A549 (cell line): ENCODE results near the gene SEPTIN11. TPM values are rescaled to one million over a fixed set of nuclear protein-coding genes. Genes with fewer than 3 reads are reported as not detected.

Experiments used
- ATAC-seq, 2 experiments: fragments of 200-7000 bp in 1 of 2; fragments of >200 bp in 1 of 2; cut with Nextera tagmentation in 1 of 2; cut with Tn5 transposase in 1 of 2; 3 replicates each; pipeline versions ENCODE4 v1.8.0 to v1.9.1; 2018 to 2020; ENCODE audit warnings: mild to moderate bottlenecking in 1 of 2, moderate library complexity in 1 of 2
- CTCF ChIA-PET: fragments of 300-600 bp; sonication (Branson Sonifier 250); formaldehyde crosslinking; extraction: SDS; loops from one replicate; lab custom pipeline; 2021; ENCODE audit warnings: antibody characterized with exemption, inconsistent platforms; lab: Yijun Ruan, JAX
- POLR2A ChIA-PET: fragments of 350-600 bp; formaldehyde crosslinking; extraction: SDS; loops from one replicate; lab custom pipeline; 2021; ENCODE audit warnings: antibody characterized with exemption, inconsistent platforms; lab: Yijun Ruan, JAX
- DNase-seq, 2 experiments: peaks; one replicate each; pipeline versions ENCODE4 v3.0.0 to v3.0.0-alpha.2; 2011 to 2016; ENCODE audit warnings: low read depth in 1 of 2, low spot score in 1 of 2
- FAIRE-seq: peaks from 2 replicates; lab custom pipeline; 2011; peaks lifted over from hg19 to GRCh38; lab: Jason Lieb, UNC
- H3K27ac ChIP-seq, 2 experiments: fragments of >200 bp; sonication (Bioruptor Twin); formaldehyde crosslinking; 3 replicates each; pipeline ENCODE4 v1.5.1; 2016 to 2017
- H3K4me1 ChIP-seq: fragments of >200 bp; sonication (Bioruptor Twin); formaldehyde crosslinking; 3 replicates; pipeline ENCODE4 v1.6.1; 2016
- H3K4me2 ChIP-seq: fragments of >200 bp; sonication (Bioruptor Twin); formaldehyde crosslinking; 3 replicates; pipeline ENCODE4 v1.6.1; 2016
- H3K4me3 ChIP-seq: fragments of >200 bp; sonication (Bioruptor Twin); formaldehyde crosslinking; 3 replicates; pipeline ENCODE4 v1.5.1; 2016
- H3K9me3 ChIP-seq: fragments of >200 bp; sonication (Bioruptor Twin); formaldehyde crosslinking; 3 replicates; pipeline ENCODE4 v1.6.1; 2016
- ATOH8 ChIP-seq: fragments of 250-450 bp; sonication (Bioruptor Pico); IDR thresholded peaks from 2 replicates; pipeline ENCODE4 v1.5.0; 2020; ENCODE audit warnings: low read depth, mild to moderate bottlenecking, moderate library complexity
- CBX8 ChIP-seq: fragments of 200-600 bp; sonication (generic); IDR thresholded peaks from 2 replicates; pipeline ENCODE4 v1.6.1; 2016
- CEBPB ChIP-seq, 2 experiments: fragments of >200 bp in 1 of 2; sonication (Bioruptor Twin) in 1 of 2; formaldehyde crosslinking in 1 of 2; IDR thresholded peaks; 2 replicates each; pipeline ENCODE4 v1.6.1; 2012 to 2016
- CHD4 ChIP-seq: fragments of 200-600 bp; sonication (generic); IDR thresholded peaks from 2 replicates; pipeline ENCODE4 v1.6.1; 2016; ENCODE audit warnings: antibody characterized with exemption, mild to moderate bottlenecking, borderline replicate concordance
- EHMT2 ChIP-seq: fragments of 200-600 bp; sonication (generic); IDR thresholded peaks from 2 replicates; pipeline ENCODE4 v1.6.1; 2016; ENCODE audit warnings: antibody characterized with exemption, low read depth, mild to moderate bottlenecking, moderate library complexity
- ESRRA ChIP-seq: fragments of 150-350 bp; IDR thresholded peaks from 2 replicates; pipeline ENCODE4 v1.6.1; 2014; ENCODE audit warnings: mild to moderate bottlenecking, low read length, borderline replicate concordance
- FOSL2 ChIP-seq, 2 experiments: fragments of 450-650 bp in 1 of 2; fragments of >200 bp in 1 of 2; sonication (Bioruptor Twin) in 1 of 2; formaldehyde crosslinking; IDR thresholded peaks; 2 replicates each; pipeline versions ENCODE4 v1.5.0 to v1.6.1; 2016 to 2020; ENCODE audit warnings: mild to moderate bottlenecking in 1 of 2, moderate library complexity in 1 of 2
- GATA3 ChIP-seq: IDR thresholded peaks from 2 replicates; pipeline ENCODE4 v1.6.1; 2012; ENCODE audit warnings: borderline replicate concordance
- HOXA7 ChIP-seq: fragments of 250-450 bp; sonication (Bioruptor Pico); IDR thresholded peaks from 2 replicates; pipeline ENCODE4 v1.5.0; 2020; ENCODE audit warnings: mild to moderate bottlenecking, moderate library complexity
- JUNB ChIP-seq: fragments of >200 bp; sonication (Bioruptor Twin); formaldehyde crosslinking; IDR thresholded peaks from 2 replicates; pipeline ENCODE4 v1.6.1; 2016
- MAX ChIP-seq: IDR thresholded peaks from 2 replicates; pipeline ENCODE4 v1.6.1; 2012
- NR3C1 ChIP-seq: fragments of >200 bp; sonication (Bioruptor Twin); formaldehyde crosslinking; IDR thresholded peaks from 3 replicates; pipeline ENCODE4 v1.6.1; 2017
- PHF8 ChIP-seq: fragments of 200-600 bp; sonication (generic); IDR thresholded peaks from 2 replicates; pipeline ENCODE4 v1.6.1; 2016; ENCODE audit warnings: low read depth, mild to moderate bottlenecking, antibody characterized with exemption, moderate library complexity, borderline replicate concordance
- RAD21 ChIP-seq, 2 experiments: fragments of >200 bp in 1 of 2; sonication (Bioruptor Twin) in 1 of 2; formaldehyde crosslinking in 1 of 2; IDR thresholded peaks in 1 of 2; conservative IDR thresholded peaks in 1 of 2; 2 replicates in 1 of 2; 3 replicates in 1 of 2; pipeline ENCODE4 v1.6.1; 2012 to 2018; ENCODE audit warnings: inconsistent platforms in 1 of 2
- RCOR1 ChIP-seq: fragments of 150-350 bp; IDR thresholded peaks from 2 replicates; pipeline ENCODE4 v1.6.1; 2014; ENCODE audit warnings: antibody characterized with exemption, low read length, low read depth
- SMC3 ChIP-seq: fragments of >200 bp; sonication (Bioruptor Twin); formaldehyde crosslinking; IDR thresholded peaks from 3 replicates; pipeline ENCODE4 v1.6.1; 2018; ENCODE audit warnings: inconsistent platforms
- SREBF2 ChIP-seq: fragments of 450-650 bp; IDR thresholded peaks from 2 replicates; pipeline ENCODE4 v1.6.1; 2014; ENCODE audit warnings: mild to moderate bottlenecking, moderate library complexity
- ZNF302 ChIP-seq: fragments of 250-450 bp; sonication (Bioruptor Pico); IDR thresholded peaks from 2 replicates; pipeline ENCODE4 v1.9.0; 2021; ENCODE audit warnings: inconsistent platforms, mild to moderate bottlenecking, moderate library complexity
- ZSCAN20 ChIP-seq: fragments of 250-450 bp; sonication (Bioruptor Pico); IDR thresholded peaks from 2 replicates; pipeline ENCODE4 v1.8.0; 2022; ENCODE audit warnings: mild to moderate bottlenecking, moderate library complexity
- WGBS: methylation state at CpG from one replicate; pipeline ENCODE4 v1.1.6; 2017; ENCODE audit errors: missing lambda C conversion rate; 5-methylcytosine and 5-hydroxymethylcytosine counted together
- polyA plus RNA-seq, 4 experiments: library from polyadenylated mRNA; depleted of rRNA in 3 of 4; stranded (reverse); fragments of >200 nt; fragmentation: RNase III in 1 of 4; extraction: RNeasy Plus Mini Kit Qiagen cat#74134 plus additional on column Dnase treatment in 1 of 4; gene quantifications; 2 replicates in 3 of 4; 3 replicates in 1 of 4; pipeline ENCODE4 v1.2.3, GENCODE V29; 2011 to 2017
- TF ChIP-seq, protein P1 (sequence below): fragments of 150-350 bp; IDR thresholded peaks from 2 replicates; pipeline ENCODE4 v1.6.1; 2014; ENCODE audit warnings: low read depth, mild to moderate bottlenecking, low read length
- TF ChIP-seq, protein P2 (sequence below): fragments of 450-650 bp; IDR thresholded peaks from 2 replicates; pipeline ENCODE4 v1.6.1; 2014; ENCODE audit warnings: antibody characterized with exemption
- TF ChIP-seq, protein P3 (sequence below): IDR thresholded peaks from 2 replicates; pipeline ENCODE4 v1.6.1; 2012; ENCODE audit warnings: low read depth, borderline replicate concordance

SEPTIN11 gene
- polyA plus RNA-seq, 2 of the 4 experiments (the other 2 are of a cell fraction) = 40.2 to 69.5 TPM

DNA sequence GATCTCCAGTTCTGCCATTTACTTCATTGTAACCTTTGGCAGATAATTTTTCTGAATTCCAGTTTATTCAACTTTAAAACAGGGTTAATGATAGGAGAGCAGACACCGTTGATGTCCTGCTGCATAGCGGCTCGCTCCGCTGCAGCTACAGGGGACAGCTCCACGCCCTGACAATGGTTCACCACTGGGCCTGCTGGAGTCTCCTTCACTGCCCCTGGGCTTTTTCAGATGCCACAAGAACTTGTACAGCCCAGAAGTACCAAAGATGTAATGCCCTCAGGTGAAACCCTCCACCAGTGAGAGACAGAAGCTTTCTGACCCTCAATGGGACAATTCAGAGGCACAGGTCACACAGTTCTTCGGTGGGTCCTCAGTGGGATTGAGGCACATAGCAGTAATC is 22.7 kb upstream of the SEPTIN11 start:
- H3K4me2 ChIP-seq = no peak overlapping the region
- H3K9me3 ChIP-seq = no peaks in the 10 kb centered on the region
- POLR2A ChIA-PET = no interaction called here
- no peak for DNase-seq
- ATAC-seq = no peak
- H3K27ac ChIP-seq = no peak overlapping the region
- CTCF ChIA-PET = interaction anchor here (0.9 kb wide), 1 partner anchor 14 kb away, joined by 3 read pairs; no protein-coding TSS in a partner anchor
- H3K4me1 ChIP-seq = peaks cover 10% of the 10 kb centered on the region; the same call in 2 of the 3 replicates
- FAIRE-seq = no peak
- 79% methylated on average over 6 of the region's 6 CpGs for WGBS
- H3K4me3 ChIP-seq = no peak overlapping the region
- no peak for TF ChIP-seq ESRRA
- no peak for TF ChIP-seq HOXA7 (CRISPR knock-in tag)
- no peak for TF ChIP-seq EHMT2
- no peak for TF ChIP-seq RCOR1
- TF ChIP-seq SREBF2 = no peak
- no peak for TF ChIP-seq FOSL2 (IDR thresholded peaks at IDR 0.05)
- no peak for TF ChIP-seq FOSL2 (CRISPR knock-in tag; IDR thresholded peaks at IDR 0.05)
- no peak for TF ChIP-seq NR3C1
- TF ChIP-seq, protein P1, sequence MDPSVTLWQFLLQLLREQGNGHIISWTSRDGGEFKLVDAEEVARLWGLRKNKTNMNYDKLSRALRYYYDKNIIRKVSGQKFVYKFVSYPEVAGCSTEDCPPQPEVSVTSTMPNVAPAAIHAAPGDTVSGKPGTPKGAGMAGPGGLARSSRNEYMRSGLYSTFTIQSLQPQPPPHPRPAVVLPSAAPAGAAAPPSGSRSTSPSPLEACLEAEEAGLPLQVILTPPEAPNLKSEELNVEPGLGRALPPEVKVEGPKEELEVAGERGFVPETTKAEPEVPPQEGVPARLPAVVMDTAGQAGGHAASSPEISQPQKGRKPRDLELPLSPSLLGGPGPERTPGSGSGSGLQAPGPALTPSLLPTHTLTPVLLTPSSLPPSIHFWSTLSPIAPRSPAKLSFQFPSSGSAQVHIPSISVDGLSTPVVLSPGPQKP = no peak
- TF ChIP-seq MAX = no peak

GRCh38 chr4:76930685-76931084 is 18.9 kb upstream of the SEPTIN11 start:
- no peak for ATAC-seq
- TF ChIP-seq CEBPB (IDR thresholded peaks at IDR 0.05) (no peak), FOSL2 (IDR thresholded peaks at IDR 0.05) (no peak), FOSL2 (CRISPR knock-in tag; IDR thresholded peaks at IDR 0.05) (no peak), SREBF2 (no peak), ZSCAN20 (CRISPR knock-in tag) (no peak), ZNF302 (CRISPR knock-in tag) (no peak), ATOH8 (CRISPR knock-in tag) (no peak), JUNB (no peak), CBX8 (no peak), RAD21 (conservative IDR thresholded peaks at IDR 0.05 in 1 of 2, IDR thresholded peaks at IDR 0.05 in 1 of 2) (no peak), SMC3 (no peak)
- TF ChIP-seq, protein P2, sequence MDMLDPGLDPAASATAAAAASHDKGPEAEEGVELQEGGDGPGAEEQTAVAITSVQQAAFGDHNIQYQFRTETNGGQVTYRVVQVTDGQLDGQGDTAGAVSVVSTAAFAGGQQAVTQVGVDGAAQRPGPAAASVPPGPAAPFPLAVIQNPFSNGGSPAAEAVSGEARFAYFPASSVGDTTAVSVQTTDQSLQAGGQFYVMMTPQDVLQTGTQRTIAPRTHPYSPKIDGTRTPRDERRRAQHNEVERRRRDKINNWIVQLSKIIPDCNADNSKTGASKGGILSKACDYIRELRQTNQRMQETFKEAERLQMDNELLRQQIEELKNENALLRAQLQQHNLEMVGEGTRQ = no peak
- TF ChIP-seq, protein P3, sequence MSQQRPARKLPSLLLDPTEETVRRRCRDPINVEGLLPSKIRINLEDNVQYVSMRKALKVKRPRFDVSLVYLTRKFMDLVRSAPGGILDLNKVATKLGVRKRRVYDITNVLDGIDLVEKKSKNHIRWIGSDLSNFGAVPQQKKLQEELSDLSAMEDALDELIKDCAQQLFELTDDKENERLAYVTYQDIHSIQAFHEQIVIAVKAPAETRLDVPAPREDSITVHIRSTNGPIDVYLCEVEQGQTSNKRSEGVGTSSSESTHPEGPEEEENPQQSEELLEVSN = no peak
- TF ChIP-seq, all 56 proteins: peak for 0
- DNase-seq = no peak
- WGBS = 77% methylated on average over 2 of the region's 2 CpGs
- no peak overlapping the region for H3K27ac ChIP-seq
- H3K4me1 ChIP-seq = peaks cover 15% of the 10 kb centered on the region; the same call in 2 of the 3 replicates
- H3K4me2 ChIP-seq = peak overlapping the region; percentile 35
- CTCF ChIA-PET = no interaction called here
- POLR2A ChIA-PET = no interaction called here
- no peaks in the 10 kb centered on the region for H3K9me3 ChIP-seq
- no peak overlapping the region for H3K4me3 ChIP-seq
- no peak for FAIRE-seq

- no peak for FAIRE-seq
These were observed 18.5 kb upstream of the SEPTIN11 start for GRCh38 chr4:76931087-76931486.

More at GRCh38 chr4:76931087-76931486, 18.5 kb upstream of the SEPTIN11 start:
- POLR2A ChIA-PET = no interaction called here
- CTCF ChIA-PET = no interaction called here
- peak overlapping the region; percentile 35 for H3K4me2 ChIP-seq
- H3K4me3 ChIP-seq = no peak overlapping the region
- H3K9me3 ChIP-seq = no peaks in the 10 kb centered on the region
- TF ChIP-seq PHF8 = no peak
- no peak for TF ChIP-seq JUNB
- no peak for TF ChIP-seq RAD21 (conservative IDR thresholded peaks at IDR 0.05 in 1 of 2, IDR thresholded peaks at IDR 0.05 in 1 of 2)
- TF ChIP-seq CHD4 = no peak
- TF ChIP-seq GATA3 = no peak
- no peak for TF ChIP-seq ZSCAN20 (CRISPR knock-in tag)
- TF ChIP-seq, all 56 proteins: peak for 0
- DNase-seq (no peak), ATAC-seq (no peak)
- Histone ChIP-seq H3K4me1 (peaks cover 15% of the 10 kb centered on the region; the same call in 2 of the 3 replicates), H3K27ac (no peak overlapping the region)
